GM12865 (cell line): ENCODE data around the gene TTC34.

Experiments
- DNase-seq: peaks from one replicate; pipeline ENCODE4 v3.0.0; 2010; ENCODE audit warnings: low read depth
- H3K4me3 ChIP-seq: 2 replicates; pipeline ENCODE4 v1.5.1; 2011; ENCODE audit warnings: mild to moderate bottlenecking, low read depth, low read length, control low read depth
- TF ChIP-seq, protein P1 (sequence below): IDR thresholded peaks from 2 replicates; pipeline ENCODE4 v1.5.1; 2011; ENCODE audit warnings: low read length, control low read depth, low read depth, inconsistent platforms; ENCODE audit not compliant: insufficient read depth; ENCODE audit errors: missing control alignments

TTC34 gene

DNA sequence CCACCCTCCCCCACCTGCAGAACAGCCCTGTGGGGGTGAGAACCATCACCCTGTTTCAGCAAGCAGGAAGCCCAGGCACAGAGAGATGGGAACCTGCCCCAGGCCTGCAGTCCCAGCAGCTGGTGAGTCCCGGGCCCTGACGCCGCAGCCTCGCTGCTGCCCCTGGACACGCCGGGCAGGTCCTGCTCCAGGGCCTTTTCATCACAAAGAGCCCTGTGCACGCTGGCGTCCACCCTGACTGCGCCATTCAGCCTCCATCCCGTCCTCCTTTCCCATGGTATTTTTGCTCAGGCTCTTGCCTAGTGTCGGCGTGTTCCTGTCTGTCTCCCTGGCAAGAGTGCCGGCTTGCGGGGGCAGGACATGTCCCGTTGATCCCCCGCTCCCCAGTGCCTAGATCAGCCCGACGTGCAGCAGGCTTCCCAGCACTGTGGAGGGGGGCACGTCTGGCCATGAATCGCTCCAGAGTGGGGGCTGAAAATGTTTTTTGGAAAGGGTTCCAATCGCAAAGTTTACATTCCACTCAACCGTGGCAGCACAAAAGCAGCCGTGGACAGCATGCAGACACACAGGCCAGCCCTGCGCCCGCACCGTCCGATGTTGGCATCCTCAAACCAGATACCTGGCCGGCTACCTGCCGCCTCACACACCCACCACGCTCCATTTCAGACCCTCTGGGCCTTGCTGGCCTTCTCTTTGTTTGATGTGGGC, 6.3 kb upstream of the TTC34 start:
- no peak overlapping the region for H3K4me3 ChIP-seq
- DNase-seq: no peak
- TF ChIP-seq, protein P1, sequence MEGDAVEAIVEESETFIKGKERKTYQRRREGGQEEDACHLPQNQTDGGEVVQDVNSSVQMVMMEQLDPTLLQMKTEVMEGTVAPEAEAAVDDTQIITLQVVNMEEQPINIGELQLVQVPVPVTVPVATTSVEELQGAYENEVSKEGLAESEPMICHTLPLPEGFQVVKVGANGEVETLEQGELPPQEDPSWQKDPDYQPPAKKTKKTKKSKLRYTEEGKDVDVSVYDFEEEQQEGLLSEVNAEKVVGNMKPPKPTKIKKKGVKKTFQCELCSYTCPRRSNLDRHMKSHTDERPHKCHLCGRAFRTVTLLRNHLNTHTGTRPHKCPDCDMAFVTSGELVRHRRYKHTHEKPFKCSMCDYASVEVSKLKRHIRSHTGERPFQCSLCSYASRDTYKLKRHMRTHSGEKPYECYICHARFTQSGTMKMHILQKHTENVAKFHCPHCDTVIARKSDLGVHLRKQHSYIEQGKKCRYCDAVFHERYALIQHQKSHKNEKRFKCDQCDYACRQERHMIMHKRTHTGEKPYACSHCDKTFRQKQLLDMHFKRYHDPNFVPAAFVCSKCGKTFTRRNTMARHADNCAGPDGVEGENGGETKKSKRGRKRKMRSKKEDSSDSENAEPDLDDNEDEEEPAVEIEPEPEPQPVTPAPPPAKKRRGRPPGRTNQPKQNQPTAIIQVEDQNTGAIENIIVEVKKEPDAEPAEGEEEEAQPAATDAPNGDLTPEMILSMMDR: no peak

DNA sequence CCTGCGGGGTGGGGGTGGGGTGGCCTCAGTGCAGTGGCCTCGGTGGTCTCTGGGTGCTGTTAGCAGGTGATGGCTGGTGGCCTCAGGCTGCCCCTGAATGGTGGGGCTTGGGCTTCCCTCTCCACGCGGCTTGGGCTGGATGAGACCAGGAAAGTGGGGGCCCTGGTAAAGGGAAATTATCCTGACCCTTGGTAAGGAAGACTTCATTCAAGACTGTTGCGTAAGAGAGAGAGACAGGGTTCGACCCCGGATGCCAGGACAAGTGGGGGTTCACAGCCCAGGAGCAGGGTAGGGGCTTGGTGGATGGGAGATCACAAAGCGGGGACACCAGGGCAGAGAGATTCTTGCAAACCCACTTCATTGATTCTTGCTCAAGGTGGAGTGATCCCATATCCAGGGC, 5.5 kb upstream of the TTC34 start:
- no peak for DNase-seq
- H3K4me3 ChIP-seq: no peak overlapping the region
- TF ChIP-seq, protein P1: no peak

DNA sequence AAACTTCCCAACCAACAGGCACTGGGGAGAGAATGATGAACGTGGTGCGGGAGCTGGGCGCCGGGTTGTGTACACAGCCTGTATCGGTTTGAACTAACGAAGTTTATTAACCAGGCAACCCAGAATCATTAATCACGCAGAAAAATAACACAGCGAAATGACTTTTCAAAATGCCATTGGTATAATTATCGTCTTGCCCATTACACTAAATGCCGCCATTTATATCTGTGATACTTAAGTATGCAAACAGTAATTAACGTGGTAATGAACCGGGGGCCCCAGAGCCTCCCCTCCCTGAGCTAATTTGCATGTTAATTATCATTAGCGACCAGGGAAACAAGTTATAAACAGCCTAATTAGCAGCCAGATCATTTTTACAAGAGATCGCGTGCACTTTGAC, 5.1 kb upstream of the TTC34 start:
- TF ChIP-seq, protein P1: no peak
- H3K4me3 ChIP-seq: no peak overlapping the region
- DNase-seq: no peak

DNA sequence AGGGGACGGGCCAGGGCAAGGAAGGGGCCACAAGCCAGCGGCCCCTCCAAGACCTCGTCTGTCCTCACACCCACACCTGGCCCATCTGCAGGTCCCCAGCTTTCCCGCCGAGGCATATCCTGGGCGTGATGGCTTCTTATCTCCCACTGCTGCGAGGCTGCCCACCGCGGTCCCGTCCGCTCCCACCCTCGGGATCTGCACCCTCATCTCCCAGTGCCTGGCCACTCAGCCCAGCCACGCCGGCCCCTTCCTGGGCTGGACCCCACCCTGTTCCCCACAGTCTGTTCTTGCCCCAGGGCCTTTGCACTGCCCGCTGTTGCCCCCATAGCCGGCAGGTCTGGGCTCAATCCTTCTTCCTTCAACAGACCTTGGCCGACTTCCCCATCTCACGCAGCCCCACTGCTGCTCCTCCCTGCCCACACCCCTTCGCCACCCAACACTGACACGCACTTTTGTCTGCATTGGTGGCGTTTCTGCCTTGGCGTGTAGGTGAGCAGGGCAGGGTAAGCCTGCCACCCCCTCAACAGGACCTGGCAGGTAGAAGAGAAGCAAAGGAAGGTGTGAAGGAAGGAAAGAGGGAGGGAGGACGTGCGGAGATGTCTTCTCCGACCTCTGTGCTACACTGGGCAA, 4.4 kb upstream of the TTC34 start:
- TF ChIP-seq, protein P1: no peak
- DNase-seq: no peak

DNA sequence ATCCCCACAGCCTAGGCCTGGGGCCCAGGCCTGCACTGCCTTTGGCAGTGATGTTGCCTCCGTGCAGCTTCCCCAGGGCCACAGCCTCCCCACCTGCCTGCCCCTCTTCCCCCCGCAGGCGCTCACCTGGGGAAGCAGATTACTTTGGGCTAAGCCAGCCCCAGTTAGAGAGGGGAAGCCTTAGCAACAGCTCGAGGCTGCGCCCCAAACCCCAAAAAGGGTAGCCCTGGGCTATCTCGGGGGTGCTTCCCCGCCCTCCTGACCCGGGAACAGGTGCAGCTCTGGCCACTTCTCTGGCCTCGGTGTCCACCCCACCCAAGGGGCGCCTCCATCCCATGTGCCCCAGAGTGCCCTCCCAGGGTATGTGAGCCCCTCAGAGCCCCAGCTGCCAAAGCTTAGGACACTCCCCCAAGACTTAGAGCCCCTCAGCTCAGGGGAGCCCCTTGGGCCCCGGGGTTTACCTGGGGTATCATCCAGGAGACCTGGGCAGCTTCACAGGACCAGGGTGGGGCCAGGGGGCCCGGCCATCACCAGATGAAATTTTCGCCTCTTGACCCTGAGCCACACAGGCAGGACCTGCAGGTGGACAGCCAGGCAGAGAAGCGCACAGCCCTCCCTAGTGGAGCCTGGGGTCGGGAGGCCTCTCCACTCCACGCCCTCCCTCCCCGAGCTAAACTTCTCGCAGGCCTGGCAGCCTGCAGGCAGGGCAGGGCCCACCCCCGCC, 3.3 kb upstream of the TTC34 start:
- TF ChIP-seq, protein P1: no peak
- no peak for DNase-seq
- H3K4me3 ChIP-seq: no peak overlapping the region

More for the DNA sequence above, 4.4 kb upstream of the TTC34 start:
- no peak overlapping the region for H3K4me3 ChIP-seq

DNA sequence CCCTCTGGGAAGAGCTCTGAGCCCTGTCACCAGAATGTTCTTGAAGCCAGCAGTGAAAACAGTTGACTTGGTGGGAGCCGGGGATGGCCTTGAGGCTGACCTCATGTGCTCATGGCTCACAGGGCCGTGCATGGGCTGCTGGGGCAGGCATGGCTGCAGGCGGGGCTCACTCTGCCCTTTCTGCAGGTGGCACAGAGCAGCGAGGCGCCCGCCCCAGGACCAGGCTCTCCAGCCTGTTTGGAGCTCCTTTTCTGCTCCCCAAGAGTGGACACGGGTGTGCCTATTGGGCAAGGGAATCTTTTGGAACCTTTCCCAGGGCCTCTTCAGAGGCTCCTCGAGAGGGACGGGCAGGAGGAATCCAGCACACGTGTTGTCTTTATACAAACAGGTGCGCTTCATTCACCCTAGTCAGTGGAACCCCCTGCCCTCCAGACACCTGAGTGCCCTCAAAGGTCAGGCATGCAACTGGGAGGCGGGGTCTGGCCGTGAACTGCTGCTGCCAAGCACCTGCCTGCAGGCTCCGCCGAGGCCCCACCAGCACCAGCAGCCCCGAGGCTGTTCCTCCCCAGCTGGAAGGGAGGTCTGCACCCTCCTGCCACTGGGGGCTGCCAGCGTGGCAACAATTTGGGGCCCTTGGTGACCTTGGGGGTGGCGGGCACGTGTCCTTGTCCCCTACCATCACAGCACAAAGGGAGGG, 2.6 kb upstream of the TTC34 start:
- DNase-seq: no peak
- TF ChIP-seq, protein P1: no peak
- no peak overlapping the region for H3K4me3 ChIP-seq
